ENCODE measurements around the gene HMGN4.

- TF ChIP-seq CTCF (IDR thresholded peaks at IDR 0.05) (no peak), POLR2A (IDR thresholded peaks at IDR 0.05) (no peak), EP300 (IDR thresholded peaks at IDR 0.05) (no peak), POLR2AphosphoS5 (IDR thresholded peaks at IDR 0.05) (no peak)
Observed at GRCh38 chr6:26593278-26594130, 55.3 kb downstream of the HMGN4 start.
